NOMO-1 treated with DMSO at 0.1 percent for 48 hours (cell line): ENCODE results near the gene SMURF2.
"Not testable (repeated sequence)": the region's sequence is repeated elsewhere in the genome, so short reads cannot be mapped to it uniquely, and the experiment has no call there.

ENCODE experiments used
- DNase-seq: peaks from one replicate; lab custom pipeline; 2025; ENCODE audit not compliant: unreplicated experiment; lab: John Stamatoyannopoulos, UW

Gene SMURF2

DNA sequence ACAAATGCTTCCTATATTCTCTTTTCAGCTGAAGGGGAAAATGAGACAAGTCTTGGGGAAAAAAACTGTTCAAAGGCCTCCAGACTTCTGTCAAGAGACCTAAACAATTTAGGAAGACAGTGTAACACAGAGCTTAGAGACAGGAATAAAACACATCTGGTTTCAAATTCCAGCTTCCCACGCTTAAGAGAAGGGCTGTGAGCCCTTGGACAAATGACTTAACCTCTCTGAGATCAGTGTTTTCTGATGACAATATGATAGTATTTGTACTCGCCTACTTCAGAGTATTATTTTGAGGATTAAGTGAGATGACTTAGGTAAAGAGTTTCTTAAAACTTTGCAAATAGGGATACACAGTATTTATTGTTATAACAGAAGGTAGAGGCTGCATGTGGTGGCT, 29.5 kb downstream of the SMURF2 start:
- no peak for DNase-seq

DNA sequence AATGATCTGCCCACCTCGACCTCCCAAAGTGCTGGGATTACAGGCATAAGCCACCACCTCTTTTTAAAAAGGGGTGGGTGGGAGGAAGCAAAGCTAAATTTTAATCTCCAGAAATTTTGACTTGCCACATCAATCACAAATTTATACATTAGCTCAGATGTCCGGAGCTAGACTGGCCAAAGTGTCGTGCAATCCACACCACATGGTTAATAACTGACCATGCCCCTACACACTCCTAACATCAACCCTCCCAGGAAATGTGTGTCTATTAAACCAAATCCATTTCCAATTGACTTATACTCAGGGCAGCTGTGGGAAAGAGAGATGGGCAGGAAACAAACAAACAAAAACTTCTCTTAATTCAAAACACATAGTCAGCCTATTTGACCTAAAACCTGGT, 29.9 kb downstream of the SMURF2 start:
- DNase-seq, result no peak

DNA sequence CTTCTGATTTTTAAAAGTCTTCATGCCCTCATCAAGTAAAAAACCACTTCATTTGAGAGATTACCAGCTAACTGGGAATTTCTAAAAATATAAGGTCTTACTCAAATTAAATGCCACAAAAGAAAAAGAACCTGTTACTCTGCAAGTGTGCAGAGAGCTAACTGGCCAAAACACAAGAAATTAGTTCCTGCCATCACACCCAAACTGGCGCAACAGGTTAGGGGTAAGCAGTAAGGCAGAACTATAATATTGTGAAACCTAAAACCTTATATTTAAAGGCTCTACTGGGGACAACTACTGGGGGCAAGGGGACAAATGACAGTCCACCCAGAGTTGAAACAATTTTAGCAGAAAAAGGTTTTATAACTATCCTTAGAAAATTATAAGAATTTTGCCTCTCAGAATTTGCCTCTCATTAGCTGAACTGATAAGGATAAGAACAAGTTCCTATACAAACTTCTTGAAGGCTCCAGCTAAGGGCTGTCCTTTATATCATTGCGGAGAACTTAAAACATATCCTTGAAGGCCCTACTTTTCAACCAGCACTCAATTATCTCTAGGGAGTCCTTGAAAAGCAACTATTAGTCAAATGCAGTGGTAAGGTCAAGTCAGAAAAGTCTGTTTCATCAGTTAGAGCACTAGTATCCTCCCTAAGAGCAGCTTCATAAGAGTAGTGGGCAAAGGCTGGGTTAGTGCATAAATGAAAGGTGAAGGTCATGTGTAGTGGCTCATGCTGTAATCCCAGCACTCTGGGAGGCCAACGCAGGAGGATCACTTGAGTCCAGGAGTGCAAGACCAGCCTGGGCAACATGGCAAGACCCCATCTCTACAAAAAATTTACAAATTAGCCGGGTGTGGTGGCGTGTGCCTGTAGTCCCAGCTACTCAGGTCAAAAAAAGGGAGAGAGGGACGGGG, 31.5 kb downstream of the SMURF2 start:
- peak; percentile 65 for DNase-seq

DNA sequence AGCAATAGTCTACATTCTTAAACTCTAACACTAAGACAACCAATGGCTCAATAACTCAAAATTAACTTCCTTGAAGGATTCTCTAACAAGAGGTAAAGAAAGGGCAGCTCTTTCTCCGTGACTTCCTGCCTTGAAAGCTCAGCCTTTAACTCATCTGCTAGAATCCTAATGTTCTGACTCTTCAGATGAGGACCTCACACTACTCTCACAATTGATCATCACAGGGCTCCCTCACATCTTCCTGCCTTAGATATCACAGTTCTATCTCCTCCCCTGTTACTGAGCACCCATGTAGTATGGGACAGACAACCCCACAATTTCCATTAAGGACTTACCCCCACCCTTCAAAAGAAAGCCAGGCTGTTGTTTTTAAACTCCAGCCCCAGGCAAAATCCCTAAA, 33.5 kb downstream of the SMURF2 start:
- no peak for DNase-seq

DNA sequence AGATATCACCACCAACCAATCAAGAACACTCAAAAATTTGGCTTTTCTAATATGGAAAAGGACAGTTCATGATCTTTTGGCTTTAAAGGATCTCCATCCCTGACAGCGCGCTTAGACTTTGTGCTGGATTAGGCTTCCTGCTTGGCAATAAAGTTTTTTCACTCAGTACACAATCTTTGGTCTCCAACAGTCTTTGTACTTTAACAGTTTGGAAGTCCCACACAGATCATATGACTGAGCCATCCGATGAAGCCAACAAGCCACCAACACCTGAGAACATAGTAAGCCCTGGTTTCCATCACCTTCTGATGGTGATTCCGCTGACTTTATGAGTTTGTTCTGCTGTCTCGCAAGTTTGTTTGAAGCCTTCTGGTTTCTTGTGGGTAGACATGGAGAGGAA, 34.3 kb downstream of the SMURF2 start:
- no peak for DNase-seq

DNA sequence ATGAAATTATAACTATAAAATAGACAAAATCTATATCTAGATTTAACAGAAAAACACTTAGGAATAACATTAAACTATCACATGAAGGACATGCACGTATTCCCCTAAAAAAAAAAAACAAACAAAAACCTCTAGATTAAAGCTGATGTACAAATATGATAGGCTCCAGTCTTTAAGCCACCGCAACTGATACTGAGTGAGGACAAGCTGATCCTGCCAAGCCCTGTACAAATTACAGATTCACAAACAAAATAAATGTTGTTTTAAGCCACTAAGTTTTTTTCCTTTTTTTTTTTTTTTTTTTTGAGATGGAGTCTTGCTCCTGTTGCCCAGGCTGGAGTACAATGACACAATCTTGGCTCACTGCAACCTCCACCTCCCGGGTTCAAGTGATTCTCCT, 35.3 kb downstream of the SMURF2 start:
- no peak for DNase-seq

DNA sequence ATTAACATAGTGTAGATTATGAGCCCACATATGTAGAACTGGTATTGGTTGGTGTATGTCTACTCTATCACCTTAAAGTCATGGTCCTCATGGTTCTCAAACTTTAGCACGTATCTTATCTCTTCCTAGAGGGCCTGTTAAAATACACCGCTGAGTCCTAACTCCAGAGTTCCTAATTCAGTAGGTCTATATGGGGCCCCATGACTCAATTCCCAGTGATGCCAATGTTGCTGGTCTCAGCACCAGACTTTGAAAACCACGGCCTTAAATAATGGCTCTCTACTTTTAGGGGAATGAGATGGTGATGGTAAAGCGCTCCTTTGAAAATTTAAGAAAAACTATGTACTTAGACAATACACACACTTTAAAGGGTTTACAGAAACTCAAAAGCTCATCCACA, 36.6 kb downstream of the SMURF2 start:
- DNase-seq, result no peak

DNA sequence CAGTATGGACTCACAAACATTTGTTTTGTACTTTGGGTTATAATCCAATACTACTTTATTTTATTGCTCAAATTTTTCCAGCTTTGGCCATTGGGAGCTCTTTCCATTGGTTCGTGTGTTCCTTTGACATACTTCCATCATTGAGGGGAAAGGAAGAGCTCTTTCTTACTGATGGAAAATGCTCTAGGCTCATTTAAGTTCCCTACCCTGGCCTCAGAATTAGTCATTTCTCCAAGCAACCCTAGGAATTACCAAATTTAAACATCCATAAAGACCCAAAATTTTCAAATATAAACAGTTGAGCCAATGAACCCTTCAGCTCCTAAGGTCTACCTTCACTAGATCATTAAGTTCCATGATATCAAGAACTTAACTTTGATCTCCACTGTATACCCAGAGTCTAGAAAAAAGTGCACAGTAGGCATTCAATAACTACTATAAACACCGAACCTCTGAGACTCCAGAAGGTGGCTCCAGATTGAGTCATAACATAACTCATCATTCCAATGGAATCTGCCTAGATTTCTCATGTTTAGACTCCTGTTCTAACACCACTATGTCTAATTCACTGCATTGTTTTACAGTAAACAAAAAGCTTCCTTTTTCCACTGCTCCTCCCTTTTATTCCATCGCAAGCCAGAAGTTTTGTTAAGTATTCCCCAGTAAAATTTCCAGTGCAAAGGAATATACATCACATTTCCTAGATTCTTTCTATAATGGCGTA, 39.0 kb downstream of the SMURF2 start:
- DNase-seq, result no peak

DNA sequence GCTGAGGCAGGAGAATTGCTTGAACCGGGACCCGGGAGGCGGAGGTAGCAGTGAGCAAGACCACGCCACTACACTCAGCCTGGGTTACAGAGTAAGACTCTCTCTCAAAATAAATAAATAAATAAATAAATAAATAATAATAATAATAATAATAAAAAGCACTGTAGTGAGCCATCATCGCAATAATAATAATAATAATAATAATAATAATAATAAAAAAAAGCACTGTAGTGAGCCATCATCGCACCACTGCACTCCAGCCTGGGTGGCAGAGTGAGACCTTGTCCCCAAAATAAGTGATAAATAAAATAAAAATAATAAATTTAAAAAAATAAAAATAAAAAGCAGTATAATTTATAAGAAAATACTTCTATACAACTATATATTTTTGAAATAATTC, 40.3 kb downstream of the SMURF2 start:
- DNase-seq, result no peak

DNA sequence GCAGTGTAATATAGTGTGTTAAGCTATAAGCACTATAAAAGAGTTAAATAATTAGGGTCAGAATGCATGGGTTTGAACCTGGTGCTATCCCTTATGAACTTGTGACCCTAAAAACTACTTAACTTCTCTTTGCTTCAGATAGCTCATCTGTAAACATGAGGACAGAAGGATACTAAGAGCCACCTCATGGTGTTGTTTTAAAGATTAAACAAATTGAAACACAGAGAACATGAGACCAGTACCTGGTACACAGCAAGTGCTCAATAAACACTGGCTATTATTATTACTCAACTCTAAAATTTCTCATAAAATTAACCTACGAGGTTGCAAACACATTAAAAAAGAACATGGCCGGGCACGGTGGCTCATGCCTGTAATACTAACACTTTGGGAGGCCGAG, 43.3 kb downstream of the SMURF2 start:
- DNase-seq, result no peak

DNA sequence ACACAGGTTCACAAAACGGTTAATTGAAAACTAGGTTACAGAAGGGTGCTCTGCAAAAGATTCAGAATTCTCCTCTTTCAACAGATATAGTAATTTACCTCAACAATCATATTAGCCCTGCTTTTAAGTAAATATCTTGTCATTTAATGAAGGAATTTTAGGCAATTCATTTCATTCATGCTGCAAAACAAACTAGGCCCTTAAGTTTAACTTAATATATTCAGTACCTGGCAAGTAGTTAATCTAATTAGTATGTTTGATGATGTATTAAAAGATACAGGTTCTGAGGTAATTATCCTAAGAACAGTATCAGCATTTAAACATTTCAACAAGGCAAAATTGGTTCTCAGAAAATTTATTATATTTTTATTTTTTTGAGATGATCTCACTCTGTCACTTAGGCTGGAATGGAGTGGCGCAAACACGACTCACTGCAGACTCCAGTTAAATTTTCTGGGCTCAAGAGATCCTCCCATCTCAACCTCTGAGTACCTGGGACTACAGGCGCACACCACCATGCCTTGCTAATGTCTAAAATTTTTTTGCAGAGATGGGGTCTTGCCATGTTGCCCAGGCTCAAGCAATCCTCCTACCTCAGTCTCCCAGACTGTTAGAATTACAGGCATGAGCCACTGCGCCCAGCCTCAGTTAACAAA, 44.9 kb downstream of the SMURF2 start:
- DNase-seq, result no peak

DNA sequence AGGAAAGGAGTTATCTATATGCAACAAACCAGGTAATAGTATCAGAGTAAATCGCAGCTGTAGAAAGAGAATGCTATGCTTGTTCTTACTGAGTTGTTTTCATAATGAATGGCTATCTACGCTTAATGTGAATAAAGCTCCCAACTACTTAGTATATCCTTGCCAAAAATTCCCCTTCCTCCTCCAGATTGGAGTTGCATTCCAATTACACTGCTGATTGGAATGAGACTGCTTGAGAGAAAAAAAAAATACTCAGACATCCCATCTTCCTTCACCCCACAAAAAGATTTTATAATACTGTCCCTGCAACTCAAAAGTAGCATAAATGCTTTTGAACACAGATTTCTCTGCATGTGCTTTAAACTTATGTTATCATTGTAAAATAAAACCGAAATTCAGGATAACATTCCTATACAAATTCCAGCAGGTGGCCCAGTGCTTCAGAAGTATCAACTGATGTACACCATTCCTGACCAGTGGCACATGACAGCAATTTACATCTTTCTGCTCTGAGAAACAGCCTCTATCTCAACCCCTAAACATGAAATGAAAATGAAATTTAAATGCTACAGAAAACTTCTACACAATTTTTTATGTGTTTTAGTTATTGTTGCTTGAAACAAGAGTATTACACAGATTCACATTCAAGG, 47.0 kb downstream of the SMURF2 start:
- no peak for DNase-seq

DNA sequence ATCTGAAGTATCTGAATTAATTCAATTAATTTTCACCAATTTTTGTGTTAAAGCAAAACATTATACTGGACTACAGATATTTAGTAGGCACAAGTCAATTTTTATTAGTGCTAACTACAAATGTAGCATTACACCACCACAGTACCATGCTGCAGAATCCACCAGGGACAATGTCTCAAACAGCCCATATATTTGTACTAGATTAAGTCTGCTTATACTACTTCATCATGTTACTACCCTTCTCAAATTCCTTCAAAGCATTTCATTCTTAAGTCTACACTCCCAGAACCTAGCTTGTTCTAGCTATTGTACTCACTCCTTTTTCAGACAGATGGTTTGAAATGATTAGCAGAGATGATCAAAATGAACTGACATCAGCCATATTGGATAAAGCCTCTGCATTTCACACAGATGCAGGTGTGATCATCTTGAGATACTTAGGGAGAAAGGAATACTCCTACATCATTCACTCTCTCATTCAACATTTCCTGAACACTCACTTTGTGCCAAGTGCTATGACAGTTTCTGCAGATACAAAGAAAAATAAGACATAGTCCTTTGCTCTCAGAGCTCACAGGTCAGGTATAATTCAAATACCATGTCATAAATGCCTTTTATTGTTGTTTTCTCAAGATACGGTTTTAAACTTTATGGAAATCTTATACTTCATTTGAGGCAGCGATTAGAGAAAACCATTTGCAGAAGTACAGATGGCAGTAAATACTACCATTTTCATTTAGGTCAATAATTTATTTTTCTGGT, 47.7 kb downstream of the SMURF2 start:
- no peak for DNase-seq

DNA sequence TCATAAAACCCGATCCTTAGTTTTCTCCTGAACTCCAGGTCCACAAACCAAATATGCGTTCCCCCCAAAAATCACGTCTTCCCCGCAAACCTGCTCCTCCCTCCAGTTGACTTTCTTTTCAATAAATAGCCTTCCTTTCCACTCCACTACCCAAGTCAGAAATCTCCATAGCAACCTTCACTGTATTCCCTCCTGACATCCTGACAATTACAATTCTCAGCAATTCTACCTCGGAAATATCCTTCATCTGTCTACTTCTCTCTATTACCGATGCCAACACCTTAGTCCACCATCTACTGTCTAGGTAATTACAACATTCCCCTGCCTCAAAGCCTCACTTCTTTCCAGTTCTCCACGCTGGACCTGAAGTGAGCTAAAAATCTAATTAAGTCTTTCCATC, 50.7 kb downstream of the SMURF2 start:
- DNase-seq, result no peak

DNA sequence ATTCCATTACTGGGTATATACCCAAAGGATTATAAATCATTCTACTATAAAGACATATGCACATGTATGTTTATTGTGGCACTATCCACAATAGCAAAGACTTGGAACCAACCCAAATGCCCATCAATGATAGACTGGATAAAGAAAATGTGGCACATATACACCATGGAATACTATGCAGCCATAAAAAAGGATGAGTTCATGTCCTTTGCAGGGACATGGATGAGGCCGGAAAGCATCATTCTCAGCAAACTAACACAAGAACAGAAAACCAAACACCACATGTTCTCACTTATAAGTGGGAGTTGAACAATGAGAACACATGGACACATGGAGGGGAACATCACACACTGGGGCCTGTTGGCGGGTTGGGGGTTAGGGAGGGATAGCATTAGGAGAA, 51.9 kb downstream of the SMURF2 start:
- not testable (repeated sequence) for DNase-seq

DNA sequence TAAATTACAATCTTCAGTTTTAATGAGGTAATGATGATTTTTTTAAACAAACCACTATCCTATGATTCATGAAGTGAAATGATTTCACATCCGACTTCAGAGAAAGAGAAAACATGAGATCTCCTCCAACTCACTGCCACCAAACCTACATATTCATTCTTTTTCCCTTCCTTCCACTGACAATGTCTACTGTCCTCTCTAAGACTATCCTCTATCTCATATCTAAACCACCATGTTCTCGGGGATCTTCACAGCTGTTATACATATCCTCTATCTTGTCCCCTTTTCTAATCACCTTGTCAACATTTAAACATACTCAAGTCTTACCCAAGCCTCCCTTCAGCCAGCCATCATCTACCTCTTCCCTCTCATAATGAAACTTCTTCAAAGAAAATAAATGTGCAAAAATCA, 53.5 kb downstream of the SMURF2 start:
- DNase-seq, result no peak

DNA sequence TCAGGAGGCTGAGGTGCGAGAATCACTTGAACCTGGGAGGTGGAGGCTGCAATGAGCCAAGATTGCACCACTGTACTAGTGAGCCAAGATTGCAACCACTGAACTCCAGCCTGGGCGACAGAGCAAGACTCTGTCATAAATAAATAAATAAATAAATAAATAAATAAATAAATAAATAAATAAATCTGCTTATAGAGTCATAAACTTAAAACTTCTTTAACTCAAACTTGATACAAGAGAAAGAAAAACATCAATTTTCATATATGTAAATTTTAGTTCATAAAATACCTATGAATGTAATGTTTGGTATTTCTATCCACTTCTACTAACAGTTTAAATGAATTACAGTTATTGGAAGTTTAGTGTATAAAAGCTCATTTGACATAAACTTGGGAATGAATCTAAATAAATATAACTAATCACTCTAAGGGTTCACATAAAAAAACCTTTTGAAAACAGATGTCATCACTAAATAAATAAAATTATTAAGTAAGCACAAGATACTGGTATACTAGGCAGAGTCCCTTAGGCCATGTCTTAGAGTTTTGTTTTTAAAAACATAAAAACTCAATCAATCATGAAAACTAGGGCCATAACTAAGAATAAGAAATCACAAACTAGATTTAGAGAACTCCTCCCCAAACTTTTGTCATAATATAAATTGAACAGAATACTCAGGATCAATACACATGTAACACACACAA, 54.1 kb downstream of the SMURF2 start:
- no peak for DNase-seq

DNA sequence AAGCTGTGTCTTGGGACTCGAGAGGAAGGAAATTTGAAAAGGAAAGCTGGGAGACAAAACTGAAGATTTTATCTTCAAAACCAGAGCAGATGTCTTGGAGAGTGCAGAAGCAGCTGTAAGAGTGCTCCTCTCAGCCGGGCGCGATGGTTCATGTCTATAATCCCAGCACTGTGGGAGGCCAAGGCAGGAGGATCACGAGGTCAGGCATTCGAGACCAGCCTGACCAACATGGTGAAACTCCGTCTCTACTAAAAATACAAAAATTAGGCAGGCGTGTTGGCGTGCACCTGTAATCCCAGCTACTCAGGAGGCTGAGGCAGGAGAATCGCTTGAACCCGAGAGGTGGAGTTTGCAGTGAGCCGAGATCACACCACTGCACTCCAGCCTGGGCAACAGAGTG, 57.6 kb downstream of the SMURF2 start:
- not testable (repeated sequence) for DNase-seq

DNA sequence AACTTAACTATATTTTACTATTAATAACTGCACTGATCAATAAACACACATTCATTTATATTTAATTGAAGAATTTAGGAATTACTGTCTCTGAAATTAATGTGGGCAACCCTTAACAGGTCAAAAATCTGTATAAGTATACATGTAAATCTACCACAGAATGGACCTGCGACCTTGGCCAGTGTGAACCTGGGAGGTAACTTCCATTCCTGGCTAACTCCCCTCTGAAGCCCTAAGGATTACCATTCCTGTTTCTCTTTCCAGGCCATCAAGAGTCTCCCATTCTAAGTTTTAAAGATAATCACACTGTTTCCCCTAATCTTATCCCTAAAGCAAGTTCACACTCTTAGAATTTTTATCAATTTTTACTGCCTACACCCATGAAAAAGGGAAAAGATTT, 58.1 kb downstream of the SMURF2 start:
- DNase-seq, result no peak

DNA sequence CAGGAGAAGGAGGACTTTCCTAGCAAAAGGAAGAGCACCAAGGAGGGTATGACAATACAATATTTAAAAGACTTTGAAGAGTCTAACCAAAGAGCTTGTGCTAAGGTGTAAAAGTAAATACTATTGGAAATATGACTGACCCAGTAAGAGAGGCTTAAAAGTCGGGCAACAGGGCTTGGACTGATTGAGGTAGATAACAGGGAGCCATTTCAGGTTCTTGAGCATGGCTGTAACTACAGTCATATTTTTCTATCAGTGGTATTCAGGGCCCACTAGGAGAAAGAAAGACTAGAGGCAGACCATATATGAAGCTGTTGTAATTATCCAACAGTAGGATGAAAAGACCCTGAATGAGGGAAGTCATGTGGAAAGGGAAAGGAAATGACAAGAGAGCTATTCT, 62.3 kb downstream of the SMURF2 start:
- DNase-seq, result no peak
